OCI-LY1 (cell line): ENCODE measurements around the gene RREB1.

ENCODE experiments used
- EZH2 ChIP-seq: fragments of 200-600 bp; sonication (generic), shearing (Covaris generic); IDR thresholded peaks from 2 replicates; pipeline ENCODE4 v1.8.0; 2017; ENCODE audit warnings: borderline replicate concordance, mixed run types, mild to moderate bottlenecking, antibody characterized with exemption, low read length, moderate library complexity, mixed read lengths
- TF ChIP-seq, protein P1 (sequence below): fragments of 200-600 bp; sonication (generic), shearing (Covaris generic); IDR thresholded peaks from 2 replicates; pipeline ENCODE4 v1.5.1; 2017; ENCODE audit warnings: mild to moderate bottlenecking, antibody characterized with exemption, low read length, moderate library complexity, mixed read lengths

DNA sequence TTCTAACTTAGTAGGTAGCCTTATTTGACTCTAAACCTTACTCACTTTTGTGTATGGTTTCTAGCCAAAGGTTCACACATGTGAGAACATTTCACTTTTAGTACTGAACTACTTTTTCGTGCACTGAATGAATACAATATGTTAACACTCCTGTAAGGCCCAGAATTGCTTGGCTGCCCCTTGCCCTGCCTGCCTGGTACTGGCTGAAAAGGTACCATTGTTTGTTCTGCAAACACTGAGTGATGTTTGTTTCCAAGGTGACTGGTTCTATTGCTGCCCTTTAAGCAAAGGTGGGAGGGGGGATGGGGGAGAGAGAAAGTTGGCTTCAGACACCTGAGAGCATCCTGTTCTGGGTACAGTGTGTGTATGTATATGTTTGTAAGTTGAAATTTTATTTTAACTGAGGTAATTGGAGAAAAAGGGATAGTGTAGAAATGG is 31.2 kb downstream of the RREB1 start:
- TF ChIP-seq, protein P1, sequence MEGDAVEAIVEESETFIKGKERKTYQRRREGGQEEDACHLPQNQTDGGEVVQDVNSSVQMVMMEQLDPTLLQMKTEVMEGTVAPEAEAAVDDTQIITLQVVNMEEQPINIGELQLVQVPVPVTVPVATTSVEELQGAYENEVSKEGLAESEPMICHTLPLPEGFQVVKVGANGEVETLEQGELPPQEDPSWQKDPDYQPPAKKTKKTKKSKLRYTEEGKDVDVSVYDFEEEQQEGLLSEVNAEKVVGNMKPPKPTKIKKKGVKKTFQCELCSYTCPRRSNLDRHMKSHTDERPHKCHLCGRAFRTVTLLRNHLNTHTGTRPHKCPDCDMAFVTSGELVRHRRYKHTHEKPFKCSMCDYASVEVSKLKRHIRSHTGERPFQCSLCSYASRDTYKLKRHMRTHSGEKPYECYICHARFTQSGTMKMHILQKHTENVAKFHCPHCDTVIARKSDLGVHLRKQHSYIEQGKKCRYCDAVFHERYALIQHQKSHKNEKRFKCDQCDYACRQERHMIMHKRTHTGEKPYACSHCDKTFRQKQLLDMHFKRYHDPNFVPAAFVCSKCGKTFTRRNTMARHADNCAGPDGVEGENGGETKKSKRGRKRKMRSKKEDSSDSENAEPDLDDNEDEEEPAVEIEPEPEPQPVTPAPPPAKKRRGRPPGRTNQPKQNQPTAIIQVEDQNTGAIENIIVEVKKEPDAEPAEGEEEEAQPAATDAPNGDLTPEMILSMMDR = no peak
- no peak for TF ChIP-seq EZH2
